ENCODE results near the gene MSANTD7.

MSANTD7 gene

DNA sequence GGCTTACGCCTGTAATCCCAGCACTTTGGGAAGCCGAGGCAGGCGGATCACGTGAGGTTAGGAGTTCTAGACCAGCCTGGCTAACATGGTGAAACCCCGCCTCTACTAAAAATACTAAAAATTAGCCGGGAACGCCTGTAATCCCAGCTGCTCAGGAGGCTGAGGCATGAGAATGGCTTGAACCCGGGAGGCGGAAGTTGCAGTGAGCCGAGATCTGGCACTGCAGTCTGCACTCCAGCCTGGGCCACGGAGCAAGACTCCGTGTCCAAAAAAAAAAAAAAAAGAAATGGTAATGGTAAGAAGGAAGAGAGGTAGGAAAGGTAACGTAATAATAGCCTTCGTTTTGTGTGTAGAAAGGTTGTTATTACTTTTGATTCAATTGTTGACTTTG lies 1.2 kb downstream of the MSANTD7 start:
- Histone ChIP-seq H3K4me3 (ENCODE audit: low read depth, low read length) (peak overlapping the region; percentile 94), H3K4me1 (ENCODE audit: control insufficient read depth, insufficient read depth, low read length) (peaks cover 5% of the 10 kb centered on the region; the same call in 1 of the 2 replicates), H3K36me3 (ENCODE audit: control insufficient read depth in 2 of 2, insufficient read depth in 1 of 2, low read length in 2 of 2) (peaks cover 28 to 43% of the 10 kb centered on the region in 2 experiments; a peak in 2 of 3 replicates), H3K27ac (ENCODE audit: extremely low read depth, low read depth, low read length) (peak overlapping the region; percentile 88; the same call in 1 of the 2 replicates), H3K9me3 (ENCODE audit: control insufficient read depth, insufficient read depth, low read depth, low read length) (no peaks in the 10 kb centered on the region)
- CTCF ChIA-PET: interaction anchor here (0.8 to 1.1 kb wide), 2 partner anchors 110 to 302 kb away, joined by 3 to 5 read pairs; no protein-coding TSS in a partner anchor
- POLR2A ChIA-PET: interaction anchor here (1.7 to 3.9 kb wide), 4 partner anchors 28 to 121 kb away, joined by 5 to 68 read pairs (median 18); partner anchors contain the start of genes DCLRE1C, MEIG1 and SUV39H2
- TF ChIP-seq ZBTB17 (tag by site-specific recombination; IDR thresholded peaks at IDR 0.05) (peak; percentile 82), SP2 (tag by site-specific recombination; IDR thresholded peaks at IDR 0.05) (peak; percentile 40), ZBTB20 (tag by site-specific recombination; IDR thresholded peaks at IDR 0.05) (peak; percentile 46; the same call in 1 of the 2 replicates), IKZF3 (tag by site-specific recombination; IDR thresholded peaks at IDR 0.05) (no peak), ZNF600 (tag by site-specific recombination; IDR thresholded peaks at IDR 0.05) (peak; percentile 76), ZNF121 (tag by site-specific recombination; IDR thresholded peaks at IDR 0.05) (peak; percentile 94), ZNF175 (tag by site-specific recombination; IDR thresholded peaks at IDR 0.05) (no peak), SP7 (tag by site-specific recombination; IDR thresholded peaks at IDR 0.05) (peak; percentile 86), ZNF311 (tag by site-specific recombination; IDR thresholded peaks at IDR 0.05; ENCODE audit: borderline replicate concordance) (no peak), ZSCAN23 (tag by site-specific recombination; IDR thresholded peaks at IDR 0.05) (no peak), ZNF585B (tag by site-specific recombination; IDR thresholded peaks at IDR 0.05) (no peak)
- TF ChIP-seq, protein P1, sequence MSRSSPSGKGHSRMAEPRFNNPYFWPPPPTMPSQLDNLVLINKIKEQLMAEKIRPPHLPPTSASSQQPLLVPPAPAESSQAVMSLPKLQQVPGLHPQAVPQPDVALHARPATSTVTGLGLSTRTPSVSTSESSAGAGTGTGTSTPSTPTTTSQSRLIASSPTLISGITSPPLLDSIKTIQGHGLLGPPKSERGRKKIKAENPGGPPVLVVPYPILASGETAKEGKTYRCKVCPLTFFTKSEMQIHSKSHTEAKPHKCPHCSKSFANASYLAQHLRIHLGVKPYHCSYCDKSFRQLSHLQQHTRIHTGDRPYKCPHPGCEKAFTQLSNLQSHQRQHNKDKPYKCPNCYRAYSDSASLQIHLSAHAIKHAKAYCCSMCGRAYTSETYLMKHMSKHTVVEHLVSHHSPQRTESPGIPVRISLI (tag by site-specific recombination; IDR thresholded peaks at IDR 0.05): 0 out of 2 replicates have a peak, but pooled peaks have one; percentile 39
- TF ChIP-seq, protein P2, sequence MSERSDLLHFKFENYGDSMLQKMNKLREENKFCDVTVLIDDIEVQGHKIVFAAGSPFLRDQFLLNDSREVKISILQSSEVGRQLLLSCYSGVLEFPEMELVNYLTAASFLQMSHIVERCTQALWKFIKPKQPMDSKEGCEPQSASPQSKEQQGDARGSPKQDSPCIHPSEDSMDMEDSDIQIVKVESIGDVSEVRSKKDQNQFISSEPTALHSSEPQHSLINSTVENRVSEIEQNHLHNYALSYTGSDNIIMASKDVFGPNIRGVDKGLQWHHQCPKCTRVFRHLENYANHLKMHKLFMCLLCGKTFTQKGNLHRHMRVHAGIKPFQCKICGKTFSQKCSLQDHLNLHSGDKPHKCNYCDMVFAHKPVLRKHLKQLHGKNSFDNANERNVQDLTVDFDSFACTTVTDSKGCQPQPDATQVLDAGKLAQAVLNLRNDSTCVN (tag by site-specific recombination; optimal IDR thresholded peaks at IDR 0.05): no peak

DNA sequence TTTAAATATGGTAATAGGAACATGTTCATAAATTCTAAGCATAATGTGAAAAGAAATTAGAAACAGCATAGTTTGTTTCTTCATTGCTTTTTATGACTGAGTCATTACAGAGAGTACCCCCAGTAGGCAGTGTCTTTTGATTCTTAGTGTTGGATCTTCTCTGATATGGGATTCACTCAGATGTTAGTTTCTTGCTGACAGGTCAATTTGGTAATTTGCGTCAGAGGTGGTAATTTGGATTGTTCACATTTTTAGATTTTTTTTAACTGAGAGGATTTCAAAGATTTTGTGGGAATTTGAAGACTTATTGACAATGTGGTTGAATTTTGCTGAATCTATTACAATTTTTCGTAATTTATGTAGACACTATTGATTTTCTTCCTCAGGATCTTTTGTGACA lies 2.1 kb downstream of the MSANTD7 start:
- POLR2A ChIA-PET: no interaction called here

DNA sequence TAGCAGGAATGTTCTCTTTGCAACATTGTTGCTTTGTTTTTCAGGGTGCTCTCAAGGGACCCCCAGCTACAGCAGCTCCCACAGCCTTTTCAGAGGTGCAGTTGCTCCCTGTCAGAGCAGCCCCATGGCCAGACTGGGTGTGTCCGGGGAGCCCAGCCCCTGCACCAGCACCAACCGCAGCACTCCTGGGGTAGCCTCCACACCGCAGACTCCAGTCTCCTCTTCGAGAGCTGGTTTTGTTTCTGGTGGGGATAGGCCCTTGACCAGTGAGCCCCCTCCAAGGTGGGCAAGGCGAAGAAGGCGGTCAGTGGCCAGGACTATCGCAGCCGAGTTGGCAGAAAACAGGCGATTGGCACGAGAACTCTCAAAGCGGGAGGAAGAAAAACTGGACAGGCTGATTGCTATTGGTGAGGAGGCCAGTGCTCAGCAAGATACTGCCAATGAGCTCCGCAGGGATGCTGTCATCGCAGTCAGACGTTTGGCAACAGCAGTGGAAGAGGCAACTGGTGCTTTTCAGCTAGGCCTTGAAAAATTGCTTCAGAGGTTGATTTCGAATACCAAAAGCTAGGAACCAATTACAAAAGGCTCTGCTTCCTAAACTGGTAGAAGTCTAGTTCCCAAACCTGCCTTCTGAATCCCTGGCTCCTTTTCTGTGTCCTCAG lies 5.4 kb downstream of the MSANTD7 start:
- ChIA-PET CTCF (interaction anchor here (0.6 to 0.7 kb wide), 3 partner anchors 66 to 1304 kb away, joined by 3 to 4 read pairs (median 3); no protein-coding TSS in a partner anchor), POLR2A (interaction anchor here (2.2 kb wide), 1 partner anchor 34 kb away, joined by 6 read pairs; the partner anchor contains the start of gene SUV39H2)
- H3K9me3 ChIP-seq (ENCODE audit: control insufficient read depth, insufficient read depth, low read depth, low read length): no peaks in the 10 kb centered on the region
- no peak overlapping the region for H3K4me3 ChIP-seq (ENCODE audit: low read depth, low read length)
- H3K27ac ChIP-seq (ENCODE audit: extremely low read depth, low read depth, low read length): no peak overlapping the region
- TF ChIP-seq SCRT2 (tag by site-specific recombination; IDR thresholded peaks at IDR 0.05): peak; percentile 65
- TF ChIP-seq ZNF623 (tag by site-specific recombination; IDR thresholded peaks at IDR 0.05): no peak
- no peak for TF ChIP-seq HOXA7 (CRISPR knock-in tag; IDR thresholded peaks at IDR 0.05; ENCODE audit: borderline replicate concordance)
- no peak for TF ChIP-seq ZNF19 (tag by site-specific recombination; IDR thresholded peaks at IDR 0.05; ENCODE audit: low read depth)
- TF ChIP-seq ZNF292 (tag by site-specific recombination; IDR thresholded peaks at IDR 0.05; ENCODE audit: borderline replicate concordance, low read depth): no peak
- TF ChIP-seq, protein P3, sequence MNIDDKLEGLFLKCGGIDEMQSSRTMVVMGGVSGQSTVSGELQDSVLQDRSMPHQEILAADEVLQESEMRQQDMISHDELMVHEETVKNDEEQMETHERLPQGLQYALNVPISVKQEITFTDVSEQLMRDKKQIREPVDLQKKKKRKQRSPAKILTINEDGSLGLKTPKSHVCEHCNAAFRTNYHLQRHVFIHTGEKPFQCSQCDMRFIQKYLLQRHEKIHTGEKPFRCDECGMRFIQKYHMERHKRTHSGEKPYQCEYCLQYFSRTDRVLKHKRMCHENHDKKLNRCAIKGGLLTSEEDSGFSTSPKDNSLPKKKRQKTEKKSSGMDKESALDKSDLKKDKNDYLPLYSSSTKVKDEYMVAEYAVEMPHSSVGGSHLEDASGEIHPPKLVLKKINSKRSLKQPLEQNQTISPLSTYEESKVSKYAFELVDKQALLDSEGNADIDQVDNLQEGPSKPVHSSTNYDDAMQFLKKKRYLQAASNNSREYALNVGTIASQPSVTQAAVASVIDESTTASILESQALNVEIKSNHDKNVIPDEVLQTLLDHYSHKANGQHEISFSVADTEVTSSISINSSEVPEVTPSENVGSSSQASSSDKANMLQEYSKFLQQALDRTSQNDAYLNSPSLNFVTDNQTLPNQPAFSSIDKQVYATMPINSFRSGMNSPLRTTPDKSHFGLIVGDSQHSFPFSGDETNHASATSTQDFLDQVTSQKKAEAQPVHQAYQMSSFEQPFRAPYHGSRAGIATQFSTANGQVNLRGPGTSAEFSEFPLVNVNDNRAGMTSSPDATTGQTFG (tag by site-specific recombination; IDR thresholded peaks at IDR 0.05; ENCODE audit: borderline replicate concordance): no peak
- no peak for TF ChIP-seq ZNF157 (tag by site-specific recombination; IDR thresholded peaks at IDR 0.05)
- TF ChIP-seq ZBTB17 (tag by site-specific recombination; IDR thresholded peaks at IDR 0.05): no peak
- TF ChIP-seq, protein P4, sequence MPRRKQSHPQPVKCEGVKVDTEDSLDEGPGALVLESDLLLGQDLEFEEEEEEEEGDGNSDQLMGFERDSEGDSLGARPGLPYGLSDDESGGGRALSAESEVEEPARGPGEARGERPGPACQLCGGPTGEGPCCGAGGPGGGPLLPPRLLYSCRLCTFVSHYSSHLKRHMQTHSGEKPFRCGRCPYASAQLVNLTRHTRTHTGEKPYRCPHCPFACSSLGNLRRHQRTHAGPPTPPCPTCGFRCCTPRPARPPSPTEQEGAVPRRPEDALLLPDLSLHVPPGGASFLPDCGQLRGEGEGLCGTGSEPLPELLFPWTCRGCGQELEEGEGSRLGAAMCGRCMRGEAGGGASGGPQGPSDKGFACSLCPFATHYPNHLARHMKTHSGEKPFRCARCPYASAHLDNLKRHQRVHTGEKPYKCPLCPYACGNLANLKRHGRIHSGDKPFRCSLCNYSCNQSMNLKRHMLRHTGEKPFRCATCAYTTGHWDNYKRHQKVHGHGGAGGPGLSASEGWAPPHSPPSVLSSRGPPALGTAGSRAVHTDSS (tag by site-specific recombination; IDR thresholded peaks at IDR 0.05): no peak
- no peaks in the 10 kb centered on the region for H3K4me1 ChIP-seq (ENCODE audit: control insufficient read depth, insufficient read depth, low read length)
- peaks cover 42 to 71% of the 10 kb centered on the region in 2 experiments for H3K36me3 ChIP-seq (ENCODE audit: control insufficient read depth in 2 of 2, insufficient read depth in 1 of 2, low read length in 2 of 2)

More for the DNA sequence above, 2.1 kb downstream of the MSANTD7 start:
- no peaks in the 10 kb centered on the region for H3K9me3 ChIP-seq (ENCODE audit: control insufficient read depth, insufficient read depth, low read depth, low read length)
- no peak overlapping the region for H3K4me3 ChIP-seq (ENCODE audit: low read depth, low read length)
- H3K36me3 ChIP-seq (ENCODE audit: control insufficient read depth in 2 of 2, insufficient read depth in 1 of 2, low read length in 2 of 2): peaks cover 31 to 51% of the 10 kb centered on the region in 2 experiments
- peaks cover 5% of the 10 kb centered on the region; the same call in 1 of the 2 replicates for H3K4me1 ChIP-seq (ENCODE audit: control insufficient read depth, insufficient read depth, low read length)
- no peak overlapping the region for H3K27ac ChIP-seq (ENCODE audit: extremely low read depth, low read depth, low read length)
- TF ChIP-seq ZNF768 (tag by site-specific recombination; IDR thresholded peaks at IDR 0.05): no peak
- CTCF ChIA-PET: interaction anchor here (1.1 kb wide), 1 partner anchor 303 kb away, joined by 3 read pairs; no protein-coding TSS in a partner anchor

Measured in HEK293 (cell line).